Measurements from ENCODE around the gene NOS1.
"Not testable (repeated sequence)": the region's sequence is repeated elsewhere in the genome, so short reads cannot be mapped to it uniquely, and the experiment has no call there.

Gene NOS1

DNA sequence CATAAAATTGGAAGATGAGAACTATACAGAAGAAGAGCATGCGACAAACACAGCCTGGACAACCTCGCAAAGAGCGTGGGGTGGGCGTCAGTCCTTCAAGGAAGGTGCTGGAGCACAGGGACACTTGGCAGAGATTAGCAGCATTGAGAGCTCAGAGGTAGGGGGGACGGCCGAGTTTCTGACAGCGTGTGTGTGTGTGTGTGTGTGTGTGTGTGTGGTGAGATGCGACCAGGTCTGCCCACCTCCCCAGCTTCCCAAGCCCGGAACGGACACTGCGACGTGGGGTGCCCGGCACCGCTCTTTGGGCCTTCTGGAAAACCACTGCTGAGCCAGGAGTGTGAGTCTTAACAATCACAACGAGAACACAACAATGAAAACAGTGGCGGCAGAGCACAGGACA lies 153.2 kb downstream of the NOS1 start:
- no peak overlapping the region for H3K4me3 ChIP-seq (ENCODE audit: low read depth, low read length)
- in situ Hi-C loops (cut with HindIII; ENCODE audit: low sequenced_read_pairs): no loop called here
- TF ChIP-seq, protein P1, sequence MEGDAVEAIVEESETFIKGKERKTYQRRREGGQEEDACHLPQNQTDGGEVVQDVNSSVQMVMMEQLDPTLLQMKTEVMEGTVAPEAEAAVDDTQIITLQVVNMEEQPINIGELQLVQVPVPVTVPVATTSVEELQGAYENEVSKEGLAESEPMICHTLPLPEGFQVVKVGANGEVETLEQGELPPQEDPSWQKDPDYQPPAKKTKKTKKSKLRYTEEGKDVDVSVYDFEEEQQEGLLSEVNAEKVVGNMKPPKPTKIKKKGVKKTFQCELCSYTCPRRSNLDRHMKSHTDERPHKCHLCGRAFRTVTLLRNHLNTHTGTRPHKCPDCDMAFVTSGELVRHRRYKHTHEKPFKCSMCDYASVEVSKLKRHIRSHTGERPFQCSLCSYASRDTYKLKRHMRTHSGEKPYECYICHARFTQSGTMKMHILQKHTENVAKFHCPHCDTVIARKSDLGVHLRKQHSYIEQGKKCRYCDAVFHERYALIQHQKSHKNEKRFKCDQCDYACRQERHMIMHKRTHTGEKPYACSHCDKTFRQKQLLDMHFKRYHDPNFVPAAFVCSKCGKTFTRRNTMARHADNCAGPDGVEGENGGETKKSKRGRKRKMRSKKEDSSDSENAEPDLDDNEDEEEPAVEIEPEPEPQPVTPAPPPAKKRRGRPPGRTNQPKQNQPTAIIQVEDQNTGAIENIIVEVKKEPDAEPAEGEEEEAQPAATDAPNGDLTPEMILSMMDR (IDR thresholded peaks at IDR 0.05; ENCODE audit: low read depth, low read length): no peak
- DNase-seq (ENCODE audit: low read depth, low spot score): no peak

GRCh38 chr12:117207675-117208074 lies 153.8 kb downstream of the NOS1 start:
- no peak for DNase-seq (ENCODE audit: low read depth, low spot score)
- no peak overlapping the region for H3K4me3 ChIP-seq (ENCODE audit: low read depth, low read length)
- in situ Hi-C loops (cut with HindIII; ENCODE audit: low sequenced_read_pairs): no loop called here
- TF ChIP-seq, protein P1 (IDR thresholded peaks at IDR 0.05; ENCODE audit: low read depth, low read length): no peak

DNA sequence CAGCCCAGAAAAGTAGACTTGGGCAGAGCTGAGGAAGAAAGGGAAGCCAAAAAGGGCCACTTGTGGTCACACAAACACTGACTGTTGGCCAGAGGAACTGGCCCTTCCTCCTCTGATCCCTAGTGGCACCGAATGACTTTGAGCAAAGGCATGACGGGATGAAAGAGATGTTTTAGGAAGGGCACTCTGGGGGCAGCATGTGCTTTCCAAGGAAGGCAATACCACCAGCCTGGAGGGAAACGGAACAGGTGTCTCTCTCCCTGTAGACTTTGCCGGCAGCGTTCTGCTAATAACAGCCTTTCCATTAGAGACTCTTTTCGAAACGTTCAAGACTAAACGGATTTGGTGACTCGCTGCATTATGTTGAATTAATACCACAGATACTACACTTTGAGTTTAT lies 158.9 kb downstream of the NOS1 start:
- in situ Hi-C loops (cut with HindIII; ENCODE audit: low sequenced_read_pairs): no loop called here
- no peak overlapping the region for H3K4me3 ChIP-seq (ENCODE audit: low read depth, low read length)
- DNase-seq (ENCODE audit: low read depth, low spot score): no peak
- TF ChIP-seq, protein P1 (IDR thresholded peaks at IDR 0.05; ENCODE audit: low read depth, low read length): no peak

GRCh38 chr12:117202033-117202432 lies 159.4 kb downstream of the NOS1 start:
- TF ChIP-seq, protein P1 (IDR thresholded peaks at IDR 0.05; ENCODE audit: low read depth, low read length): no peak
- H3K4me3 ChIP-seq (ENCODE audit: low read depth, low read length): no peak overlapping the region
- no peak for DNase-seq (ENCODE audit: low read depth, low spot score)
- in situ Hi-C loops (cut with HindIII; ENCODE audit: low sequenced_read_pairs): no loop called here

- H3K4me3 ChIP-seq (ENCODE audit: low read depth, low read length); in situ Hi-C loops (cut with HindIII; ENCODE audit: low sequenced_read_pairs); DNase-seq (ENCODE audit: low read depth, low spot score): not testable (repeated sequence)
These were observed 161.3 kb downstream of the NOS1 start for GRCh38 chr12:117199956-117200744.

GRCh38 chr12:117196334-117196733 lies 165.1 kb downstream of the NOS1 start:
- DNase-seq (ENCODE audit: low read depth, low spot score); in situ Hi-C loops (cut with HindIII; ENCODE audit: low sequenced_read_pairs): not testable (repeated sequence)

DNA sequence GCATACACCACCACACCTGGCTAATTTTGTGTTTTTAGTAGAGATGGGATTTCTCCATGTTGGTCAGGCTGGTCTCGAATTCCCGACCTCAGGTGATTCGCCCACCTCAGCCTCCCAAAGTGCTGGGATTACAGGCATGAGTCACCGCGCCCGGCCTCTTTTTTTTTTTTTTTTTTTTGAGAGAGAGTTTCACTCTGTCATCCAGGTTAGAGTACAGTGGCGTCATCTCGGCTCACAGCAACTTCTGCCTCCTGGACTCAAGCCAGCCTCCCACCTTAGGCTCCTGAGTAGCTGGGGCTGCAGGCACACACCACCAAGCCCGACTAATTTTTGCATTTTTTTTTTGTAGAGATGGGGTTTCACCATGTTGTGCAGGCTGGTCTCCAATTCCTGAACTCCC lies 166.4 kb downstream of the NOS1 start:
- H3K4me3 ChIP-seq (ENCODE audit: low read depth, low read length); in situ Hi-C loops (cut with HindIII; ENCODE audit: low sequenced_read_pairs); DNase-seq (ENCODE audit: low read depth, low spot score): not testable (repeated sequence)

More at GRCh38 chr12:117196334-117196733, 165.1 kb downstream of the NOS1 start:
- H3K4me3 ChIP-seq (ENCODE audit: low read depth, low read length): not testable (repeated sequence)

GRCh38 chr12:117193903-117194302 lies 167.5 kb downstream of the NOS1 start:
- DNase-seq (ENCODE audit: low read depth, low spot score): no peak
- TF ChIP-seq, protein P1 (IDR thresholded peaks at IDR 0.05; ENCODE audit: low read depth, low read length): no peak
- in situ Hi-C loops (cut with HindIII; ENCODE audit: low sequenced_read_pairs): no loop called here

DNA sequence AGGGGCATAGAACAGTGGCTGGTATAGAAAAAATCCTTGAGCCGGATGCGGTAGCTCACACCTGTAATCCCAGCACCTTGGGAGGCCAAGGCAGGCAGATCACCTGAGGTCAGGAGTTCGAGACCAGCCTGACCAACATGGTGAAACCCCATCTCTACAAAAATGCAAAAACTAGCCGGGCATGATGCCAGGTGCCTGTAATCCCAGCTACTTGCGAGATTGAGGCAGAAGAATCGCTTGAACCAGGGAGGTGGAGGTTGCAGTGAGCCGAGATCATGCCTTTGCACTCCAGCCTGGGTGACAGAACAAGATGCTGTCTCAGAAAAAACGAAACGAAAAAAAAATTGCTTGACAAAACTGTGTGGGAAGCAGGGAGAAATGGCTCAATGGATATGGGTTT lies 168.8 kb downstream of the NOS1 start:
- H3K4me3 ChIP-seq (ENCODE audit: low read depth, low read length); in situ Hi-C loops (cut with HindIII; ENCODE audit: low sequenced_read_pairs); DNase-seq (ENCODE audit: low read depth, low spot score): not testable (repeated sequence)

More at GRCh38 chr12:117193903-117194302, 167.5 kb downstream of the NOS1 start:
- H3K4me3 ChIP-seq (ENCODE audit: low read depth, low read length): no peak overlapping the region
